Measurements from ENCODE around the gene HLA-DRB1. TPM values are rescaled to one million over a fixed set of nuclear protein-coding genes. Genes with fewer than 3 reads are reported as not detected.
A peak's percentile ranks its signal among the peaks of the same experiment; 100 is the strongest.

HLA-DRB1 gene
- total RNA-seq, 1 donor from 2014 or later = 0.93 TPM

DNA sequence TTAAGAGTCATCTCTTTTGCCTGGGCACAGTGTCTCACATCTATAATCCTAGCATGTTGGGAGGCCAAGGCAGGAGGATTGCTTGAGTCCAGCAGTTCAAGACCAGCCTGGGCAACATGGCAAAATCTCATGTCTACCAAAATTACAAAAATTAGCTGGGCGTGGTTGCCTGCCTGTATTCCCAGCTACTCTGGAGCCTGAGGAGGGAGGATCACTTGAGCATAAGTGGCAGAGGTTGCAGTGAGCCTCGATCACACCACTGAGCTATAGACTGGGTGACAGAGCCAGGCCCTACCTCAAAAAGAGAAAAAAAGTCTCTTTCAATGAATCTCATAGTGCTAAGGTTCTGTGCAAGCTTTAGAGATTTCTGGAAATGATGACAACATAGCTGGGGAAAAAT is 1.5 kb downstream of the HLA-DRB1 start:
- no peaks in the 10 kb centered on the region for H3K79me2 ChIP-seq (ENCODE audit: insufficient read depth, low read length)
- H3K9me3 Mint-ChIP-seq (ENCODE audit: unreplicated experiment) = no peaks in the 10 kb centered on the region
- TF ChIP-seq, protein P1, sequence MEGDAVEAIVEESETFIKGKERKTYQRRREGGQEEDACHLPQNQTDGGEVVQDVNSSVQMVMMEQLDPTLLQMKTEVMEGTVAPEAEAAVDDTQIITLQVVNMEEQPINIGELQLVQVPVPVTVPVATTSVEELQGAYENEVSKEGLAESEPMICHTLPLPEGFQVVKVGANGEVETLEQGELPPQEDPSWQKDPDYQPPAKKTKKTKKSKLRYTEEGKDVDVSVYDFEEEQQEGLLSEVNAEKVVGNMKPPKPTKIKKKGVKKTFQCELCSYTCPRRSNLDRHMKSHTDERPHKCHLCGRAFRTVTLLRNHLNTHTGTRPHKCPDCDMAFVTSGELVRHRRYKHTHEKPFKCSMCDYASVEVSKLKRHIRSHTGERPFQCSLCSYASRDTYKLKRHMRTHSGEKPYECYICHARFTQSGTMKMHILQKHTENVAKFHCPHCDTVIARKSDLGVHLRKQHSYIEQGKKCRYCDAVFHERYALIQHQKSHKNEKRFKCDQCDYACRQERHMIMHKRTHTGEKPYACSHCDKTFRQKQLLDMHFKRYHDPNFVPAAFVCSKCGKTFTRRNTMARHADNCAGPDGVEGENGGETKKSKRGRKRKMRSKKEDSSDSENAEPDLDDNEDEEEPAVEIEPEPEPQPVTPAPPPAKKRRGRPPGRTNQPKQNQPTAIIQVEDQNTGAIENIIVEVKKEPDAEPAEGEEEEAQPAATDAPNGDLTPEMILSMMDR (IDR thresholded peaks at IDR 0.05; ENCODE audit: insufficient read depth, low read depth, low read length) = no peak
- no peak for TF ChIP-seq EZH2 (IDR thresholded peaks at IDR 0.05; ENCODE audit: insufficient read depth, low read length)
- H3K27me3 ChIP-seq (ENCODE audit: insufficient read depth, low read length) = no peaks in the 10 kb centered on the region
- no peak overlapping the region for H3K4me3 Mint-ChIP-seq (ENCODE audit: unreplicated experiment)
- DNase-seq (ENCODE audit: low read depth) (no peak), FAIRE-seq (no peak)
- H3K27ac ChIP-seq (ENCODE audit: low read depth, low read length) = no peak overlapping the region
- peaks cover 28% of the 10 kb centered on the region for H3K27me3 Mint-ChIP-seq (ENCODE audit: low read depth, unreplicated experiment)
- no peak overlapping the region for H3K4me3 ChIP-seq (ENCODE audit: insufficient read depth, low read depth, low read length)
- H2AFZ ChIP-seq (ENCODE audit: low read depth, low read length) = no peak overlapping the region
- H4K20me1 ChIP-seq (ENCODE audit: insufficient read depth, low read length) = no peaks in the 10 kb centered on the region
- H3K36me3 ChIP-seq (ENCODE audit: insufficient read depth, low read length) = no peaks in the 10 kb centered on the region
- H3K27ac Mint-ChIP-seq (ENCODE audit: unreplicated experiment) = no peak overlapping the region
- H3K4me1 Mint-ChIP-seq (ENCODE audit: low read depth, unreplicated experiment) = no peaks in the 10 kb centered on the region
- H3K4me1 ChIP-seq (ENCODE audit: insufficient read depth, low read length) = no peaks in the 10 kb centered on the region
- no peaks in the 10 kb centered on the region for H3K36me3 Mint-ChIP-seq (ENCODE audit: low read depth, unreplicated experiment)
- H3K9ac ChIP-seq (ENCODE audit: low read length) = no peak overlapping the region
- no peaks in the 10 kb centered on the region for H3K9me3 ChIP-seq (ENCODE audit: insufficient read depth, low read depth, low read length)
- no peak overlapping the region for H3K4me2 ChIP-seq (ENCODE audit: low read length)

DNA sequence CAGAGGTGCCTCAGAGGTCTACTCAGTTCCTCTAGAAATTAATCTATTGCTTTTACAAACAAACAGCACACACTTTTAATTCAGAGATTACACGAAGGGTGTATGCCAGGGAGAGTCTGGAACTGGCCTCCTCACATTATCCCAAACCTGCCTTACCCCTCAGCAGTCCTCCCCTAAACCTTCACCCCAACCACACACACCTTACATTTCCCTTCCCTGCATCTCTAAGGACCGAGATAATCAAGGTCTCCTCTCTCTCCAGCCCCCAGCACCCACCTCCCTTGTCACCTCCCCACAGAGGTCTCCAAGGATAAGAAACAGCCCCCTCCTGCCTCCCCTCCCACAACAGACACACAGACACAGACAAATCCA is 6.1 kb downstream of the HLA-DRB1 start:
- Histone ChIP-seq H3K27ac (ENCODE audit: low read depth, low read length) (no peak overlapping the region), H3K79me2 (ENCODE audit: insufficient read depth, low read length) (no peaks in the 10 kb centered on the region), H3K9ac (ENCODE audit: low read length) (no peak overlapping the region), H3K27me3 (ENCODE audit: insufficient read depth, low read length) (no peaks in the 10 kb centered on the region), H3K4me1 (ENCODE audit: insufficient read depth, low read length) (no peaks in the 10 kb centered on the region), H3K4me2 (ENCODE audit: low read length) (no peak overlapping the region), H3K4me3 (ENCODE audit: insufficient read depth, low read depth, low read length) (no peak overlapping the region), H3K36me3 (ENCODE audit: insufficient read depth, low read length) (no peaks in the 10 kb centered on the region), H2AFZ (ENCODE audit: low read depth, low read length) (no peak overlapping the region), H3K9me3 (ENCODE audit: insufficient read depth, low read depth, low read length) (no peaks in the 10 kb centered on the region), H4K20me1 (ENCODE audit: insufficient read depth, low read length) (no peaks in the 10 kb centered on the region)
- no peaks in the 10 kb centered on the region for H3K4me1 Mint-ChIP-seq (ENCODE audit: low read depth, unreplicated experiment)
- no peaks in the 10 kb centered on the region for H3K9me3 Mint-ChIP-seq (ENCODE audit: unreplicated experiment)
- DNase-seq (ENCODE audit: low read depth) (no peak), FAIRE-seq (no peak)
- H3K27ac Mint-ChIP-seq (ENCODE audit: unreplicated experiment) = no peak overlapping the region
- H3K27me3 Mint-ChIP-seq (ENCODE audit: low read depth, unreplicated experiment) = peaks cover 44% of the 10 kb centered on the region
- peak overlapping the region; percentile 87 for H3K4me3 Mint-ChIP-seq (ENCODE audit: unreplicated experiment)
- TF ChIP-seq, protein P1 (IDR thresholded peaks at IDR 0.05; ENCODE audit: insufficient read depth, low read depth, low read length) = no peak
- no peak for TF ChIP-seq EZH2 (IDR thresholded peaks at IDR 0.05; ENCODE audit: insufficient read depth, low read length)
- H3K36me3 Mint-ChIP-seq (ENCODE audit: low read depth, unreplicated experiment) = no peaks in the 10 kb centered on the region

DNA sequence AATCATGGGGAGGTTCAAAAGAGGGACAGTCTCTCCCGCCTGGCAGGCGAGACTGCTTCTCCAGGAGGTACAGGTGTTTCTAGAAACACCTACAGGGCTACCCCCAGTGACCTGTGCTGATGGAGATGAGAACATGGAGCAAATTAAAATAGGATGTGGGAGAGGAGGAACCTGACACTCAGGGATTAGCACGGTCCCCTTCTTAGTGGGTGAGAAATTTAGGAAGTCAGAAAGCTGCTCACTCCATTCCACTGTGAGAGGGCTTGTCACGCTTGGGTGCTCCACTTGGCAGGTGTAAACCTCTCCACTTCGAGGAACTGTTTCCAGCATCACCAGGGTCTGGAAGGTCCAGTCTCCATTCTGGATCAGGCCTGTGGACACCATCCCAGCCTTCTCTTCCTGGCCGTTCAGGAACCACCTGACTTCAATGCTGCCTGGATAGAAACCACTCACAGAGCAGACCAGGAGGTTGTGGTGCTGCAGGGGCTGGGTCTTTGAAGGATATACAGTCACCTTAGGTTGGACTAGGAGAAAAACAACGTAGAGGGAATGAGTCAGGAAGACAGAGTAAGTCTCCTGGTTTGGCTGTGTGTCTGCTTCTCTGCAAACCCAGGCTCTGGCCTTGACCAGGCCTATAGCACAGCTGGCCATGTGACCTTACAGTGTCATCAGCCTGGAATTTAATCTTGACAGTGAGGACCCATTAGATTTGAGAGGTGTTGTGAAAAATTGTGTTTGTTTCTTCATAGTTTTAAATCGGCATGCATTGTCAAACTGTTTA is 8.1 kb downstream of the HLA-DRB1 start:
- Mint-ChIP-seq H3K36me3 (ENCODE audit: low read depth, unreplicated experiment) (no peaks in the 10 kb centered on the region), H3K27me3 (ENCODE audit: low read depth, unreplicated experiment) (peaks cover 38% of the 10 kb centered on the region), H3K9me3 (ENCODE audit: unreplicated experiment) (no peaks in the 10 kb centered on the region), H3K27ac (ENCODE audit: unreplicated experiment) (no peak overlapping the region), H3K4me3 (ENCODE audit: unreplicated experiment) (no peak overlapping the region), H3K4me1 (ENCODE audit: low read depth, unreplicated experiment) (no peaks in the 10 kb centered on the region)
- TF ChIP-seq, protein P1 (IDR thresholded peaks at IDR 0.05; ENCODE audit: insufficient read depth, low read depth, low read length) = no peak
- no peak for TF ChIP-seq EZH2 (IDR thresholded peaks at IDR 0.05; ENCODE audit: insufficient read depth, low read length)
- DNase-seq (ENCODE audit: low read depth) = no peak
- H3K4me1 ChIP-seq (ENCODE audit: insufficient read depth, low read length) = no peaks in the 10 kb centered on the region
- H3K27ac ChIP-seq (ENCODE audit: low read depth, low read length) = no peak overlapping the region
- no peaks in the 10 kb centered on the region for H4K20me1 ChIP-seq (ENCODE audit: insufficient read depth, low read length)
- no peak for FAIRE-seq
- no peak overlapping the region for H3K9ac ChIP-seq (ENCODE audit: low read length)
- no peak overlapping the region for H3K4me3 ChIP-seq (ENCODE audit: insufficient read depth, low read depth, low read length)
- no peak overlapping the region for H3K4me2 ChIP-seq (ENCODE audit: low read length)
- H3K27me3 ChIP-seq (ENCODE audit: insufficient read depth, low read length) = no peaks in the 10 kb centered on the region
- no peaks in the 10 kb centered on the region for H3K9me3 ChIP-seq (ENCODE audit: insufficient read depth, low read depth, low read length)
- no peaks in the 10 kb centered on the region for H3K36me3 ChIP-seq (ENCODE audit: insufficient read depth, low read length)
- no peak overlapping the region for H2AFZ ChIP-seq (ENCODE audit: low read depth, low read length)
- no peaks in the 10 kb centered on the region for H3K79me2 ChIP-seq (ENCODE audit: insufficient read depth, low read length)

Measured in astrocyte (in vitro differentiated cells and primary cell).